ENCODE measurements around the gene AICDA.

- TF ChIP-seq, protein P1, sequence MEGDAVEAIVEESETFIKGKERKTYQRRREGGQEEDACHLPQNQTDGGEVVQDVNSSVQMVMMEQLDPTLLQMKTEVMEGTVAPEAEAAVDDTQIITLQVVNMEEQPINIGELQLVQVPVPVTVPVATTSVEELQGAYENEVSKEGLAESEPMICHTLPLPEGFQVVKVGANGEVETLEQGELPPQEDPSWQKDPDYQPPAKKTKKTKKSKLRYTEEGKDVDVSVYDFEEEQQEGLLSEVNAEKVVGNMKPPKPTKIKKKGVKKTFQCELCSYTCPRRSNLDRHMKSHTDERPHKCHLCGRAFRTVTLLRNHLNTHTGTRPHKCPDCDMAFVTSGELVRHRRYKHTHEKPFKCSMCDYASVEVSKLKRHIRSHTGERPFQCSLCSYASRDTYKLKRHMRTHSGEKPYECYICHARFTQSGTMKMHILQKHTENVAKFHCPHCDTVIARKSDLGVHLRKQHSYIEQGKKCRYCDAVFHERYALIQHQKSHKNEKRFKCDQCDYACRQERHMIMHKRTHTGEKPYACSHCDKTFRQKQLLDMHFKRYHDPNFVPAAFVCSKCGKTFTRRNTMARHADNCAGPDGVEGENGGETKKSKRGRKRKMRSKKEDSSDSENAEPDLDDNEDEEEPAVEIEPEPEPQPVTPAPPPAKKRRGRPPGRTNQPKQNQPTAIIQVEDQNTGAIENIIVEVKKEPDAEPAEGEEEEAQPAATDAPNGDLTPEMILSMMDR (IDR thresholded peaks at IDR 0.05) = no peak
- TF ChIP-seq POLR2A (IDR thresholded peaks at IDR 0.05) = no peak
These were observed 50.3 kb downstream of the AICDA start for GRCh38 chr12:8562310-8562709.
